HCT116 (cell line): ENCODE measurements around the gene BOD1L1.

ENCODE experiments used
- ATF3 ChIP-seq: IDR thresholded peaks from 2 replicates; pipeline ENCODE4 v1.6.1; 2012
- CEBPB ChIP-seq: IDR thresholded peaks from 2 replicates; pipeline ENCODE4 v1.6.1; 2012; ENCODE audit warnings: low read depth
- CTCF ChIP-seq, 3 experiments: fragments of 200-600 bp in 1 of 3; sonication (generic) in 1 of 3; IDR thresholded peaks in 2 of 3; conservative IDR thresholded peaks in 1 of 3; 2 replicates each; pipeline ENCODE4 v1.5.1; 2012 to 2017; ENCODE audit warnings: low read depth in 2 of 3, low read length in 2 of 3, antibody characterized with exemption in 1 of 3, borderline replicate concordance in 1 of 3, control low read depth in 1 of 3, mild to moderate bottlenecking in 1 of 3, mixed read lengths in 1 of 3, mixed run types in 1 of 3, moderate library complexity in 1 of 3; ENCODE audit not compliant: insufficient read depth in 1 of 3
- EZH2 ChIP-seq: fragments of 200-600 bp; sonication (generic); IDR thresholded peaks from 2 replicates; pipeline ENCODE4 v1.6.1; 2017; ENCODE audit warnings: antibody characterized with exemption, mixed run types
- EZH2phosphoT487 ChIP-seq: fragments of 200-600 bp; IDR thresholded peaks from 2 replicates; pipeline ENCODE4 v1.6.1; 2018; ENCODE audit warnings: antibody characterized with exemption, borderline replicate concordance
- JUND ChIP-seq: IDR thresholded peaks from 2 replicates; pipeline ENCODE4 v1.6.1; 2012
- POLR2A ChIP-seq: IDR thresholded peaks from 2 replicates; pipeline ENCODE4 v1.7.0; 2011; ENCODE audit warnings: borderline replicate concordance; ENCODE audit not compliant: insufficient read depth, insufficient read length; ENCODE audit errors: extremely low read depth
- POLR2AphosphoS5 ChIP-seq: IDR thresholded peaks from 2 replicates; pipeline ENCODE4 v1.6.1; 2011; ENCODE audit warnings: mild to moderate bottlenecking, low read depth, low read length, moderate library complexity
- RAD21 ChIP-seq: IDR thresholded peaks from 2 replicates; pipeline ENCODE4 v1.6.1; 2012; ENCODE audit warnings: low read depth, mild to moderate bottlenecking
- SRF ChIP-seq: IDR thresholded peaks from 2 replicates; pipeline ENCODE4 v1.6.1; 2012; ENCODE audit warnings: low read depth
- YY1 ChIP-seq: IDR thresholded peaks from 2 replicates; pipeline ENCODE4 v1.6.1; 2011; ENCODE audit warnings: low read length, low read depth, moderate library complexity, mild to moderate bottlenecking; ENCODE audit not compliant: insufficient replicate concordance; ENCODE audit errors: extremely low read depth
- ZNF274 ChIP-seq: fragments of 200-500 bp; sonication (Bioruptor generic); IDR thresholded peaks from 2 replicates; pipeline ENCODE4 v1.6.1; 2014; ENCODE audit warnings: mild to moderate bottlenecking, low read depth, low read length, inconsistent platforms

DNA sequence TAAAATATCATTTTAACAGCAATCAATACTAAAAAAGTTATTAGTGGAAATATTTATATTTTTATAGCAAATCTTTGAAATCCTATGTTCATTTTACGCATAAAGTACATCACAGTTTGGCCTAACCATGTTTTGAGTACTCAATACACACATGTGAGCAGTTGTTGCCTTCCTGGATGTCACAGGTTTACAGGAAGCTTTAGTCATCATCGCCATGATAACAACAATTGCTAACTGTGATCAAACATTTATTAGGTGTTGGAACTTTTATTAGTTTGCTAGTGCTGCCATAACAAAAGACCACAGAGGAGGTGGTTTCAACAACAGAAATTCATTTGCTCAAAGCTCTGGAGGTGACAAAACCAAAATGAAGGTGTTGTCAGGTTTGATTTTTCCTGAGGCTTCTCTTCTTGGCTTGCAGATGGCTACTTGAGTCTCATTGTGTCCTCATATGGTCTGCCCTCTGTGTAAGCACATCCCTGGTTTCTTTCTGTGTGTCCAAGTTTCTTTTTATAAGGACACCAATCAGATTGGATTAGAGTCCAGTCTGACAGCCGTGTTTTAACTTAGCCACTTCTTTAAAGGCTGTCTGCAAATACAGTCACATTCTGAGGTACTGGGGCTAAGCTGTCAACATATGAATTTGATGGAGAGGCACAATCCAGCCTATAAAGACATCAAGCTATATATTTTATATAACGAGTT lies 43.1 kb upstream of the BOD1L1 start:
- no peak for TF ChIP-seq ATF3
- no peak for TF ChIP-seq YY1
- TF ChIP-seq CTCF (IDR thresholded peaks at IDR 0.05 in 2 of 3, conservative IDR thresholded peaks at IDR 0.05 in 1 of 3; ENCODE audit: borderline replicate concordance in 1 of 3, insufficient read depth in 1 of 3, low read depth in 2 of 3, low read length in 2 of 3) = no peak
- TF ChIP-seq POLR2AphosphoS5 = no peak
- no peak for TF ChIP-seq ZNF274
- no peak for TF ChIP-seq POLR2A
- TF ChIP-seq EZH2phosphoT487 = no peak
- no peak for TF ChIP-seq EZH2
- TF ChIP-seq CEBPB = no peak
- no peak for TF ChIP-seq RAD21
- no peak for TF ChIP-seq SRF
- no peak for TF ChIP-seq JUND
